Activated CD4-positive, alpha-beta T cell treated with anti-CD3 and anti-CD28 coated beads, Interleukin-2, amount 50 U/mL, for 48 hours (primary cell): ENCODE data around the gene CYP2J2.
"Not testable (repeated sequence)": the region's sequence is repeated elsewhere in the genome, so short reads cannot be mapped to it uniquely, and the experiment has no call there.

Source experiments
- DNase-seq, 2 experiments: peaks; one replicate each; pipeline ENCODE4 v3.0.0-alpha.2; 2020

Gene CYP2J2

GRCh38 chr1:59917785-59918180 lies 8.8 kb downstream of the CYP2J2 start:
- DNase-seq: no peak

GRCh38 chr1:59917026-59917784 lies 9.4 kb downstream of the CYP2J2 start:
- DNase-seq: no peak

GRCh38 chr1:59915516-59915915 lies 11.1 kb downstream of the CYP2J2 start:
- DNase-seq: no peak

- DNase-seq: not testable (repeated sequence)
These were observed 11.7 kb downstream of the CYP2J2 start for GRCh38 chr1:59914791-59915286.

GRCh38 chr1:59908682-59909081 lies 17.9 kb downstream of the CYP2J2 start:
- DNase-seq: no peak

- no peak for DNase-seq
These were observed 18.5 kb downstream of the CYP2J2 start for GRCh38 chr1:59908084-59908483.

GRCh38 chr1:59906931-59907330 lies 19.6 kb downstream of the CYP2J2 start:
- no peak for DNase-seq

- DNase-seq: peak; percentile 1 to 11
These were observed 23.3 kb downstream of the CYP2J2 start for GRCh38 chr1:59903141-59903754.

GRCh38 chr1:59901770-59902388 lies 24.7 kb downstream of the CYP2J2 start:
- DNase-seq: no peak

- no peak for DNase-seq
These were observed 25.9 kb downstream of the CYP2J2 start for GRCh38 chr1:59900640-59901039.

GRCh38 chr1:59898927-59899326 lies 27.6 kb downstream of the CYP2J2 start:
- no peak for DNase-seq

GRCh38 chr1:59897165-59897564 lies 29.4 kb downstream of the CYP2J2 start:
- no peak for DNase-seq

GRCh38 chr1:59892841-59893811 lies 33.4 kb downstream of the CYP2J2 start:
- DNase-seq: no peak

GRCh38 chr1:59885160-59885832 lies 41.3 kb downstream of the CYP2J2 start:
- DNase-seq: no peak

GRCh38 chr1:59880735-59881134 lies 45.8 kb downstream of the CYP2J2 start:
- DNase-seq: no peak

- no peak for DNase-seq
These were observed 46.5 kb downstream of the CYP2J2 start for GRCh38 chr1:59879996-59880505.

- DNase-seq: peak; percentile 36 to 50
These were observed 47.0 kb downstream of the CYP2J2 start for GRCh38 chr1:59879574-59879973.

- no peak for DNase-seq
These were observed 48.2 kb downstream of the CYP2J2 start for GRCh38 chr1:59878370-59878769.

- DNase-seq: no peak
These were observed 49.4 kb downstream of the CYP2J2 start for GRCh38 chr1:59877108-59877682.

GRCh38 chr1:59871746-59872145 lies 54.8 kb downstream of the CYP2J2 start:
- no peak for DNase-seq

GRCh38 chr1:59866462-59866861 lies 60.1 kb downstream of the CYP2J2 start:
- DNase-seq: no peak
